Glutamatergic neuron (in vitro differentiated cells): ENCODE measurements around the gene RHOA. TPM values are rescaled to one million over a fixed set of nuclear protein-coding genes. Genes with fewer than 3 reads are reported as not detected.
A peak's percentile ranks its signal among the peaks of the same experiment; 100 is the strongest.
"Not testable (repeated sequence)": the region's sequence is repeated elsewhere in the genome, so short reads cannot be mapped to it uniquely, and the experiment has no call there.

Experiments used
- DNase-seq: peaks from one replicate; pipeline ENCODE4 v3.0.0; 2022
- H3K27ac Mint-ChIP-seq: one replicate; pipeline ENCODE4 v1.8.0; 2020; ENCODE audit warnings: mild to moderate bottlenecking, mixed read lengths, inconsistent platforms; ENCODE audit not compliant: unreplicated experiment
- H3K27me3 Mint-ChIP-seq: one replicate; pipeline ENCODE4 v1.8.0; 2020; ENCODE audit warnings: mild to moderate bottlenecking, moderate library complexity, mixed read lengths, inconsistent platforms; ENCODE audit not compliant: unreplicated experiment
- H3K36me3 Mint-ChIP-seq: one replicate; pipeline ENCODE4 v1.8.0; 2020; ENCODE audit warnings: mild to moderate bottlenecking, mixed read lengths, inconsistent platforms; ENCODE audit not compliant: unreplicated experiment
- H3K4me1 Mint-ChIP-seq: one replicate; pipeline ENCODE4 v1.8.0; 2020; ENCODE audit warnings: mild to moderate bottlenecking, low read depth, mixed read lengths, inconsistent platforms; ENCODE audit not compliant: unreplicated experiment
- H3K4me3 Mint-ChIP-seq: one replicate; pipeline ENCODE4 v1.8.0; 2020; ENCODE audit warnings: mild to moderate bottlenecking, mixed read lengths, inconsistent platforms; ENCODE audit not compliant: unreplicated experiment
- H3K9me3 Mint-ChIP-seq: one replicate; pipeline ENCODE4 v1.8.0; 2020; ENCODE audit warnings: mild to moderate bottlenecking, moderate library complexity, mixed read lengths, inconsistent platforms; ENCODE audit not compliant: unreplicated experiment
- CTCF ChIP-seq: fragments of 200-600 bp; sonication (generic); IDR thresholded peaks from one replicate; pipeline ENCODE4 v1.5.0; 2021; ENCODE audit not compliant: partially characterized antibody, unreplicated experiment
- total RNA-seq: library from RNA; stranded (reverse); fragmentation: NEBNext Ultra II Directional; extraction: Animal tissue kit (Norgen Biotek cat#: 25700); gene quantifications from one replicate; pipeline ENCODE4 v1.2.1, GENCODE V29; 2021; ENCODE audit not compliant: unreplicated experiment

RHOA gene
- total RNA-seq, 1 donor from 2014 or later, result 262 TPM

- Mint-ChIP-seq H3K27me3 (peaks cover 2% of the 10 kb centered on the region), H3K36me3 (no peaks in the 10 kb centered on the region), H3K4me3 (peak overlapping the region; percentile 81), H3K27ac (peak overlapping the region; percentile 84), H3K4me1 (peaks cover 12% of the 10 kb centered on the region), H3K9me3 (peaks cover 8% of the 10 kb centered on the region)
- DNase-seq, result no peak
- no peak for TF ChIP-seq CTCF
These were observed 52.9 kb downstream of the RHOA start for GRCh38 chr3:49358884-49359225.

- H3K27ac Mint-ChIP-seq, result peak within 1 kb of the TSS; percentile 88
- H3K4me3 Mint-ChIP-seq, result peak within 1 kb of the TSS; percentile 92
- H3K27me3 Mint-ChIP-seq, result peaks cover 2% of the 10 kb centered on the region
- peaks cover 12% of the 10 kb centered on the region for H3K4me1 Mint-ChIP-seq
- DNase-seq, result peak; percentile 97
- H3K9me3 Mint-ChIP-seq, result peaks cover 8% of the 10 kb centered on the region
- no peak for TF ChIP-seq CTCF
- no peaks in the 10 kb centered on the region for H3K36me3 Mint-ChIP-seq
These were observed 53.4 kb downstream of the RHOA start, which contains the start of gene GPX1 for GRCh38 chr3:49358217-49358883. Gene GPX1, minus strand, starts transcription at chr3:49358353. Its CDS starts 75 bp downstream, at chr3:49358278.

DNA sequence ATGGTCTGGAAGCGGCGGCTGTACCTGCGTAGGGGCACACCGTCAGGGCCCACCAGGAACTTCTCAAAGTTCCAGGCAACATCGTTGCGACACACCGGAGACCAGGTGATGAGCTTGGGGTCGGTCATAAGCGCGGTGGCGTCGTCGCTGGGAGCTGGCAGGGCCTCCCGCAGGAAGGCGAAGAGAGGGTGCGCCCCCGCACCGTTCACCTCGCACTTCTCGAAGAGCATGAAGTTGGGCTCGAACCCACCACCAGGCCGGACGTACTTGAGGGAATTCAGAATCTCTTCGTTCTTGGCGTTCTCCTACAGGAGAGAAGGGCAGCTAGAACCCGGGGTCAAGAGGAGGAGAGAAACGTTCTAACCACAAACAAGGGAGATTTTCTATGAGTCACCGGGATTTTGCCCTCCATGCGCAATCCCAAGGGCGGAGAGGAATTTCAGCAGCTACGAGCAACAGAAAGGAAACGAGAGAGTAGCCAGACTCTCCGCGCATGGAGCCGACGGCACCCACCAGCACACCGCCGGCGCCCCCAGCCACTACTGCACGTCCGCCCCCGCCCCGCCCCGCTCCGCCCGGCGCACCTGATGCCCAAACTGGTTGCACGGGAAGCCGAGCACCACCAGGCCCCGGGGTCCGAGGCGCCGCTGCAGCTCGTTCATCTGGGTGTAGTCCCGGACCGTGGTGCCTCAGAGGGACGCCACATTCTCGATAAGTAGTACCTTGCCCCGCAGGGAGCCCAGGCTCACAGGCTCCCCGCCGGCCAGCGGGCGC is 54.1 kb downstream of the RHOA start:
- peak overlapping the region; percentile 88 for H3K27ac Mint-ChIP-seq
- H3K4me1 Mint-ChIP-seq, result peaks cover 12% of the 10 kb centered on the region
- not testable (repeated sequence) for H3K9me3 Mint-ChIP-seq, H3K27me3 Mint-ChIP-seq, H3K36me3 Mint-ChIP-seq
- peak overlapping the region; percentile 92 for H3K4me3 Mint-ChIP-seq
- DNase-seq, result peak; percentile 58

GRCh38 chr3:49357095-49357442 is 54.7 kb downstream of the RHOA start:
- DNase-seq, H3K36me3 Mint-ChIP-seq, H3K9me3 Mint-ChIP-seq, H3K27me3 Mint-ChIP-seq: not testable (repeated sequence)
- Mint-ChIP-seq H3K4me3 (peak overlapping the region; percentile 92), H3K4me1 (peaks cover 12% of the 10 kb centered on the region), H3K27ac (peak overlapping the region; percentile 88)

DNA sequence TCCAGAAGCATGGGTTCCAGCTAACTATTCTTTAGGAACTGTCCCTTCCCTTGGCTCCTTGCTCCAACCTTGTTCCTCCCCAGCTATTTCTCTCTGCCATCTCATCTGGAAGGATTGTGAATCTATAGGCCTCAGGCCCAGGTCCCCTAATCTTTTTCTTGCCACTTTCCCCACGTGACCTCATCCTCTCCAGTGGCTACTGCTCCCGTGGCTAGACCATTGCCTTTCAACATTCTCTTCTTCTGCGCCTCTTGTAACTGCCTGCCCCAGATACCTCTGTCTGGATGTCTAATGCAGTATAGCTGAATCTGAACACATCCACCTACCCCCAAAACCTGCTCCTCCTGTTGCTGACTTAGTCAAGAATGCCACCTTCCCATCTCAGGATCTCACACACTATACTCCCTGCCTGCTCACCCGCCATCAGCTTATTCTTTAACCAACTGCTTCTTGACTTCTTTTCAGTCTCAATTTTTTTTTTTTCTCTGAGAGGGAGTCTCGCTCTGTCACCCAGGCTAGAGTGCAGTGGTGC is 58.8 kb downstream of the RHOA start:
- Mint-ChIP-seq H3K4me3 (no peak overlapping the region), H3K27me3 (peaks cover 6% of the 10 kb centered on the region), H3K36me3 (no peaks in the 10 kb centered on the region), H3K4me1 (peaks cover 8% of the 10 kb centered on the region), H3K9me3 (peaks cover 8% of the 10 kb centered on the region), H3K27ac (no peak overlapping the region)
- no peak for DNase-seq
- TF ChIP-seq CTCF, result no peak

DNA sequence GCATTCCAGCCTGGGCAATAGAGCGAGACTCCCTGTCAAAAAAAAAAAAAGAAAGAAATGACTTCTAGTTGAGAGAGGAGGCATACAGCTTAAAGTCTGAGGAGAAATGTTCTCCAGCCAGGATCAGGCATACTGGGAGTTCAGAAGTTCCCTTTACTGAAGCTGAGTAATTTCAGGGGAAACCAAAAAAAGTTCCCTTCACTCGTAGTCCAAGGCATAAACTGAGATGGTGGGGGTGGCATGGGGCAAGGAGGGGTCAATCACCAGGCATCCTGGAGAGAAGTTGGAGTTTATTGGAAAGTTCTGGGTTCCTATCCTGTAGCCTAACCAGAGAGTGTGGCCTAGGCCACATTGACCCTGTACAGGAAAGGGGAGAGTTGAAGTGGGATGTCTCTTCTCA is 59.5 kb downstream of the RHOA start:
- peaks cover 6% of the 10 kb centered on the region for H3K4me1 Mint-ChIP-seq
- peaks cover 6% of the 10 kb centered on the region for H3K27me3 Mint-ChIP-seq
- no peaks in the 10 kb centered on the region for H3K36me3 Mint-ChIP-seq
- H3K9me3 Mint-ChIP-seq, result peaks cover 3% of the 10 kb centered on the region
- no peak for DNase-seq
- H3K4me3 Mint-ChIP-seq, result no peak overlapping the region
- no peak overlapping the region for H3K27ac Mint-ChIP-seq
- TF ChIP-seq CTCF, result no peak
